MM.1S (cell line): ENCODE measurements around the gene USP20.
"Not testable (repeated sequence)": the region's sequence is repeated elsewhere in the genome, so short reads cannot be mapped to it uniquely, and the experiment has no call there.

Source experiments
- DNase-seq: peaks from one replicate; pipeline ENCODE4 v3.0.0-alpha.2; 2015
- H2AFZ ChIP-seq: fragments of 300-600 bp; sonication (generic); 2 replicates; pipeline ENCODE4 v1.6.0; 2016; ENCODE audit warnings: antibody characterized with exemption, low read length
- H3F3A ChIP-seq: fragments of 300-600 bp; sonication (generic); 2 replicates; pipeline ENCODE4 v1.6.1; 2016; ENCODE audit warnings: mild to moderate bottlenecking, antibody characterized with exemption, low read length, moderate library complexity, mixed read lengths; ENCODE audit not compliant: insufficient read depth
- H3K27ac ChIP-seq: fragments of 300-600 bp; sonication (generic); 2 replicates; pipeline ENCODE4 v1.5.1; 2016; ENCODE audit warnings: mild to moderate bottlenecking, low read length
- H3K27me3 ChIP-seq: fragments of 300-600 bp; sonication (generic); replicated peaks from 2 replicates; pipeline ENCODE4 v1.6.0; 2016; ENCODE audit warnings: low read length; ENCODE audit not compliant: insufficient read depth
- H3K36me3 ChIP-seq: fragments of 300-600 bp; sonication (generic); replicated peaks from 2 replicates; pipeline ENCODE4 v1.6.1; 2016; ENCODE audit warnings: mild to moderate bottlenecking, low read length, mixed read lengths; ENCODE audit not compliant: insufficient read depth
- H3K4me1 ChIP-seq: fragments of 300-600 bp; sonication (generic); 2 replicates; pipeline ENCODE4 v1.6.1; 2016; ENCODE audit warnings: low read length, mixed read lengths
- H3K4me2 ChIP-seq: fragments of 300-600 bp; sonication (generic); 2 replicates; pipeline ENCODE4 v1.6.0; 2016; ENCODE audit warnings: low read depth, low read length
- H3K4me3 ChIP-seq: fragments of 300-600 bp; sonication (generic); 2 replicates; pipeline ENCODE4 v1.5.1; 2016; ENCODE audit warnings: low read length, mixed read lengths
- H3K79me2 ChIP-seq: fragments of 300-600 bp; sonication (generic); 2 replicates; pipeline ENCODE4 v1.6.1; 2016; ENCODE audit warnings: mixed run types, low read length, mixed read lengths
- H3K9ac ChIP-seq: fragments of 300-600 bp; sonication (generic); 2 replicates; pipeline ENCODE4 v1.6.1; 2016; ENCODE audit warnings: low read length, mixed read lengths
- H3K9me2 ChIP-seq: fragments of 300-600 bp; sonication (generic); replicated peaks from 2 replicates; pipeline ENCODE4 v1.6.1; 2016; ENCODE audit warnings: mild to moderate bottlenecking, low read length, mixed read lengths; ENCODE audit not compliant: insufficient read depth
- H3K9me3 ChIP-seq: fragments of 300-600 bp; sonication (generic); replicated peaks from 2 replicates; pipeline ENCODE4 v1.6.1; 2016; ENCODE audit warnings: mild to moderate bottlenecking, low read length, mixed read lengths; ENCODE audit not compliant: insufficient read depth
- H4K20me1 ChIP-seq: fragments of 300-600 bp; sonication (generic); 2 replicates; pipeline ENCODE4 v1.6.1; 2016; ENCODE audit warnings: mild to moderate bottlenecking, low read length, moderate library complexity, mixed read lengths; ENCODE audit not compliant: insufficient read depth
- CTCF ChIP-seq: fragments of 300-600 bp; sonication (generic); IDR thresholded peaks from 2 replicates; pipeline ENCODE4 v1.5.1; 2016; ENCODE audit warnings: antibody characterized with exemption, low read length, mixed read lengths
- EZH2 ChIP-seq: fragments of 300-600 bp; sonication (generic); optimal IDR thresholded peaks from 2 replicates; pipeline ENCODE3; 2017; ENCODE audit warnings: low read depth, mild to moderate bottlenecking, antibody characterized with exemption, low read length, mixed read lengths
- EZH2phosphoT487 ChIP-seq: fragments of 300-600 bp; sonication (generic); IDR thresholded peaks from 2 replicates; pipeline ENCODE4 v1.6.1; 2018; ENCODE audit warnings: antibody characterized with exemption, low read length

USP20 gene

GRCh38 chr9:129794549-129794948, 40.7 kb upstream of the USP20 start:
- Histone ChIP-seq H3K36me3 (no peaks in the 10 kb centered on the region), H3F3A (no peaks in the 10 kb centered on the region)

DNA sequence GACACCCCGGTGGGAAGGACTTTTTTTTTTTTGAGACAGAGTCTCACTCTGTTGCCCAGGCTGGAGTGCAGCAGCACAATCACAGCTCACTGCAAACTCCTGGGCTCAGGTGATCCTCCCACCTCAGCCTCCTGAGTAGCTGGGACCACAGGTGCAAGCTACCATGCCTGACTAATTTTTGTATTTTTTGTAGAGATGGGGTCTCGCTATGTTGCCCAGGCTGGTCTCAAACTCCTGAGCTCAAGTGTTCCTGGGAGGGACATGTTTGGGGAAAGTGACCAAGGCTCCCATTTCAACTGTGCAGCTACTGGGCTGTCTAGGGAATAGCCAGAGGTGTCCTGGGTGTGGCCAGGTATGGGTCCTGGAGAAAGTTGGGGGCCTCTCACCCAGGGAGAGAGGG, 39.2 kb upstream of the USP20 start:
- H4K20me1 ChIP-seq, H3K9ac ChIP-seq, H3K4me3 ChIP-seq, H3F3A ChIP-seq, H3K9me3 ChIP-seq, H3K4me2 ChIP-seq, DNase-seq, H3K79me2 ChIP-seq, H2AFZ ChIP-seq, H3K27ac ChIP-seq, H3K9me2 ChIP-seq, H3K36me3 ChIP-seq, H3K4me1 ChIP-seq: not testable (repeated sequence)
- H3K27me3 ChIP-seq, result peaks cover 46% of the 10 kb centered on the region

More at GRCh38 chr9:129794549-129794948, 40.7 kb upstream of the USP20 start:
- H3K27ac ChIP-seq, result no peak overlapping the region
- H3K9me3 ChIP-seq, result no peaks in the 10 kb centered on the region
- H3K9me2 ChIP-seq, result no peaks in the 10 kb centered on the region
- H3K4me3 ChIP-seq, result no peak overlapping the region
- TF ChIP-seq EZH2phosphoT487 (no peak), EZH2 (no peak), CTCF (no peak)
- no peak for DNase-seq
- no peak overlapping the region for H3K4me2 ChIP-seq
- H3K79me2 ChIP-seq, result no peaks in the 10 kb centered on the region
- no peak overlapping the region for H2AFZ ChIP-seq
- H3K4me1 ChIP-seq, result no peaks in the 10 kb centered on the region
- no peaks in the 10 kb centered on the region for H4K20me1 ChIP-seq
- H3K9ac ChIP-seq, result no peak overlapping the region
- peaks cover 50% of the 10 kb centered on the region for H3K27me3 ChIP-seq

GRCh38 chr9:129798973-129799372, 36.3 kb upstream of the USP20 start:
- Histone ChIP-seq H3K36me3 (no peaks in the 10 kb centered on the region), H3K9me2 (no peaks in the 10 kb centered on the region)

More at GRCh38 chr9:129798973-129799372, 36.3 kb upstream of the USP20 start:
- peaks cover 6% of the 10 kb centered on the region for H3K79me2 ChIP-seq
- H3K4me2 ChIP-seq, result no peak overlapping the region
- H3K27me3 ChIP-seq, result peaks cover 25% of the 10 kb centered on the region
- H3K4me3 ChIP-seq, result no peak overlapping the region
- DNase-seq, result no peak
- H3K9ac ChIP-seq, result no peak overlapping the region
- no peak for TF ChIP-seq EZH2phosphoT487
- no peak for TF ChIP-seq CTCF
- no peak for TF ChIP-seq EZH2
- H3K27ac ChIP-seq, result no peak overlapping the region
- no peaks in the 10 kb centered on the region for H4K20me1 ChIP-seq
- H2AFZ ChIP-seq, result no peak overlapping the region
- H3K9me3 ChIP-seq, result no peaks in the 10 kb centered on the region
- H3F3A ChIP-seq, result no peaks in the 10 kb centered on the region
- peaks cover 4% of the 10 kb centered on the region; the same call in 1 of the 2 replicates for H3K4me1 ChIP-seq
